GM18951 (cell line): ENCODE measurements around the gene KCNN2.

ENCODE experiments used
- POLR2A ChIP-seq: IDR thresholded peaks from 4 replicates; pipeline ENCODE4 v1.6.1; 2011; ENCODE audit warnings: mild to moderate bottlenecking; ENCODE audit not compliant: insufficient read length, insufficient read depth; ENCODE audit errors: extremely low read depth
- in situ Hi-C: fragments of 300-500 bp; cut with MboI; formaldehyde crosslinking; loops from one replicate; pipeline ENCODE4 v1.12.0; 2022; ENCODE audit warnings: low sequenced_read_pairs, mixed read lengths, inconsistent platforms; ENCODE audit not compliant: unreplicated experiment

KCNN2 gene

GRCh38 chr5:114361724-114362196 lies at the start of gene KCNN2:
Gene KCNN2 (plus strand): TSS chr5:114362070. CDS start chr5:114362140, 70 bp downstream.
- in situ Hi-C loops = no loop called here

GRCh38 chr5:114312658-114313057 lies 49.2 kb upstream of the KCNN2 start:
- in situ Hi-C loops = no loop called here
- TF ChIP-seq POLR2A = no peak

More at GRCh38 chr5:114361724-114362196, at the start of gene KCNN2:
- TF ChIP-seq POLR2A = no peak

DNA sequence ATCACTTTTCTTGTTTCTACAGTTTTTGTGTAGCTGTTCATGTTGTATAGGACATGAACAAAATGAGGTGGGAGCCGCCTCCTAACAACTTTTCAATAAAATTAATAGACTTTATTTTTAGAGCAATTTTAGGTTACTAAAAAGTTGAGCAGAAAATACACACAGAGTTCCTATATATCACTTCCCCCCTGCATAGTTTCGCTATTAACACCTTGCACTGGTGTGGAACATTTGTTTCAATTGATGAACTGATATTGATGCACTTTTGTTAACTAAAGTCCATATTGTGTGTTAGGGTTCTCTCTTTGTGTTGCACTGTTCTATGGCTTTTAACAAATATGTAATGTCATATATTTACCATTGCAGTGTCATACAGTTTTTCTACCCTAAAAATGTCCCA lies 47.8 kb upstream of the KCNN2 start:
- TF ChIP-seq POLR2A = no peak
- in situ Hi-C loops = no loop called here

DNA sequence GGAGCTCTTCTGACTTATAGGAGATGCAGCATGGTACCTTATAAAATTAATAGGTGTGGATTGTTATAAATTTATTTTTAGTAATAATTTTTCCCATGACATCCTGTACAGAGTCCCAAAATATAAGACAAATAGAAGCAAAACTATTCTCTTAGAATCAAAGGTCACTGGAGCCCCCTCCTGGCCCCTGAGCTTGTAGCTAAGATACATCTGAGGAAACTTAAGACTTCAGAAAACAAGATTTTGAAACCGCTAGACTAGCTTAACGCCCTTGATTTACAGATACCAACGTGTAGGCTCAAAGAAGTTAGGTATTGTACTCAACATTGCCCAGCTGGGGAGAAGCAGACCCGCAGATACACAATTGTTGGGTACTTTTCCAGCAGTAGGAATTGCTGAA lies 45.7 kb upstream of the KCNN2 start:
- no peak for TF ChIP-seq POLR2A
- in situ Hi-C loops = no loop called here

DNA sequence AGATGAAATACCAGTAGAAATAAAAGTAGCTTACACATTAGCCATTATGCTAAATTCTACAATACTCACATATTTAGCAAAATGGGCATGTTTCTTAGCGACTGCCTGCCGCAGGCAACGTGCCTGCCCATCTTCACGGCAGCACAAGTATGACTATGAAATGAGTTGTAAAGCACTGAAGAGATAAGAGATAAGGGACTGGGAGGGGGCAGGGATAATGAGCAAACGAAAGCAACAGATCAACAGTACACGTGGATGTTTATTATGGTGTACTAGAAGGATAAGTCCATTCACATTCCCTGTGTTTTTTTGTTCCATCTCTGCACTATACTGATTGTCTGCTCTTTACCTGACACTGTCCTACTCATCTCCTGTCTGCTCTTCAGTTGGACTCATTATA lies 44.1 kb upstream of the KCNN2 start:
- in situ Hi-C loops = no loop called here
- TF ChIP-seq POLR2A = no peak

DNA sequence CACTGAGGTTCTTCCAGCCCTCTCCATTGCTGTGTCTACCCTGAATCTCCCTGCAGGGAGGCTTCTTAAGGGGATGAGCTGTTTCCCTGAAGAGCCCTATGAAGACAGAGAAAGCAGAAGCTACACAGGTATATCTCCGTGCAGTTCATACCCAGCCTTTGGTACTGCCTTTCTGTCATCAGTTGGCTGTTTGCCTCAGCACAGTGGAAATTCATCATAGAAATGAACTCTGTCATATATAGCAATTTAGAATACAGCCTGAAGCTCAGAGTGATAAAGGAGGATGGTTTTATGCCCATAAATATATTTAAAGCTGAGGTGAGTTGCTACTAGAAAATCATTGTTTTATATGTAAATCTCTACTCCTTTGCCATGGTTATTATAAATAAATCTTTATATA lies 42.6 kb upstream of the KCNN2 start:
- in situ Hi-C loops = no loop called here

DNA sequence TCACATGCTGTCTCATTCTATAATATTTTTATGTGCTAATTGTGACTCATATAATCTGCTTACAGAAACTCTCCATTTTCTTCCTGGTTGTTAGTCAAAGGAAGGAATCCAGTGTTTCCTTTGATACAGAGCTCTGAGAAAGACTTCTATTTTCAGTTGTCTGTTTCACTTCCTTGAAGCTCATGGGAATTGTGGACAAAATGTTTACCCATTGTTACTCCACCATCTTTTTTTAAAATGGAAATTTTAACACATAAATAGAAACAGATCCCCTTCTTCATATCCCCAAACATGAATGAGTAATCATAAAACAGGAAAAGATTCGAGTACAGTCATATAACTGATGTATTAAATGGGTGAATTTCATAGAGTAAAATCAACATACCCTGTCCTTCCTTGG lies 42.0 kb upstream of the KCNN2 start:
- in situ Hi-C loops = no loop called here
- no peak for TF ChIP-seq POLR2A

More for the DNA sequence above, 42.6 kb upstream of the KCNN2 start:
- no peak for TF ChIP-seq POLR2A

DNA sequence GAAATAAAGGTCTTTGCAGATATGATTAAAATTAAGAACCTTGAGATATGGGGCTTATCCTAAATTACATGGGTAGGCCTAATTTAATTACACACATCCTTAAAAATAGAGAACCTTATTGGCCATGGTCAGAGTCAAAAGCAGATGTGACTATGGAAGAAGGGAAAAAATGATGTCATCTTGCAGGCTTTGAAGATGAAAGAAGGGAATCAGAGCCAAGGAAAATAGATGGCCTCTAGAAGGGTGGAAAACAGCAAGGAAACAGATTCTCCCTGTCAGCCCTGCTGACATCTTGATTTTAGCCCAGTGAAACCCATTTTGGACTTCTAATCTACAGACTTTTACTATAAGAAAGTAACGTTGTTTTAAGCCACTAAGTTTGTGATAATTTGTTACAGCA lies 37.6 kb upstream of the KCNN2 start:
- in situ Hi-C loops = no loop called here
- no peak for TF ChIP-seq POLR2A

DNA sequence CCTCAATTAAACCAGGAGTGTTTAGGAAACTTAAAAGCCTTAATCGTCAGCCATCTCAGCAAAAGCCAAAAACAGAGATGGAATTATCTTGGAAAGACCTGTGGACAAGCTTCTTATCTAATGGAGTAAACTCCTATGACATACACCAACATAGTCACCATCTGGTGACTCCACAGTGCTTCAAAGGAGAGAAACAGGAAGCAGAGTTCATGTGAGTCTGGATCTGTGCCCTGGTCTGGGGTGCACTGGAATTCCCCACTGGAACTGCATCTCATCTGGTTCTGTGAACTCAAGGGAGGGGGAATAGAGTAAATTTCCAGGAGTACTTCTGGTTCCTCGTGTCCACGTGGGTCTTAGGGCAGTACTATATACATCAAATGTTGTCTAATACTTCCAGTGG lies 36.3 kb upstream of the KCNN2 start:
- no peak for TF ChIP-seq POLR2A

GRCh38 chr5:114327474-114327873 lies 34.4 kb upstream of the KCNN2 start:
- in situ Hi-C loops = no loop called here
- TF ChIP-seq POLR2A = no peak

More for the DNA sequence above, 36.3 kb upstream of the KCNN2 start:
- in situ Hi-C loops = no loop called here

DNA sequence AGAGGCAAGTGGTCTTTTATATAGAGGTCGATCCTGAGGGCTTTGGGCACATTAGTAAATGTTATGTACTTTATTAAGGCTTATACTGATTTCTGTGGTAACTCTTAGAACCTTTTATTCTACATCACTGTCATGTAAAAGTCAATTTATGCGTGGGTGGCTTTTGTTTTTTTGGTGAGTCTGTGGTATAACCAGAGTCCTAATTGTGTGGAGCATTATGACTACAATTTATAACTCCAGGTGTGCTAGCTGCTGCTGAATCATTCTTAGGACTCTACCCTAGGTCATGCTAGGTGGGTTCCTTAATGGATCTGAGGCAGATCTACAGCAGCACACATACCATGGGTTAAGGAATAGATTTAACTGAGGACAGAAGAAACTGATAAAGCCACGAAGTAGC lies 33.9 kb upstream of the KCNN2 start:
- TF ChIP-seq POLR2A = no peak
- in situ Hi-C loops = no loop called here

DNA sequence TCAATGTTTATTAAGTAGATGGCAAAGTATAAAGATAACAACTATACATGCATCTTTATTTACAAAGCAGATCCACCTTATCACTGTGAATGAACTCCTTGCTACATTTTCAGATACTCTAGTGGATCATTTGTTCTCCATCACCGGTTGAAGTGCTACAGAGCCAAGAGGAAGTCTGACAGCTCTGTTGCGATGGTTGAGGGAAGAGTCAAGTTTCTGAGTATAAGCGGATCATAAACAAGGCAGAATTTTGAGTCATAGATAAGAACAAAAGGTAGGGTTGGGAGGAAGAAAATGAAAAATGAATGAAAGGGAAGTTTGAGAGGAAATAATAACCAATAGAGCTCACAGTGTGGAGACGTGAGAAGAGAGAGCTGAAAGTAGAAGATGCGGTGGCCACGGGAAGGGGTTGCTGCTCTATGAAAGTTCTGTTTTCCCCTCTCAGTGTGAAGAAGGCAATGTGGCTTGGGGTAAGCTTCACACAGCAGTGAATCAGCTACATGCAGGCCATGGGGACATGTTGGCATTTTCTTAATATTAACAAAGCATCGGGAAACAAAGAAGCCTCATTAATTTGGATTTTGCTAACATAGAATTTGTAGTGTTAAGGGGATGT lies 30.8 kb upstream of the KCNN2 start:
- TF ChIP-seq POLR2A = no peak
- in situ Hi-C loops = no loop called here

- TF ChIP-seq POLR2A = no peak
- in situ Hi-C loops = no loop called here
These were observed 29.4 kb upstream of the KCNN2 start for GRCh38 chr5:114332493-114332892.

GRCh38 chr5:114332925-114333324 lies 28.9 kb upstream of the KCNN2 start:
- in situ Hi-C loops = no loop called here
- no peak for TF ChIP-seq POLR2A

DNA sequence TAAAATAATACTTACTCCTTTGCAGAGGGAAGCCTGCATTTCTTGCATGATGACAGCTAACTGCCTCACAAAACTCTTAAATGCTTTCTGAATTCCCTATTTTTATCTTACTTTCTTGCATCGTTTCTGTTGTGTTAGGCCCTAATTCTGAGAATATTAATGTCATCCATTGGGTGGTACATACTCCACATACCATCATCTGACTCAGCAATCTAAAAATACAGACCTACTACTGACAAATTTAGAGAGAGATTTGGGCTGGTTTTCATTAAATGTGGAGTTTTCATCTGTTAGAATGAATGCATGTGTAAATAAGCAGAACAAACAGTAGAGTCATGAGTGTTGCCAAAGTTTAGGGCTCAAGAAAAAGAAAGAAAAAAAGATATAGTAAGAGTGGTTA lies 26.5 kb upstream of the KCNN2 start:
- in situ Hi-C loops = no loop called here
- TF ChIP-seq POLR2A = no peak
